Jurkat, Clone E6-1 (cell line): ENCODE results near the gene FBXL17.
A peak's percentile ranks its signal among the peaks of the same experiment; 100 is the strongest.
"Not testable (repeated sequence)": the region's sequence is repeated elsewhere in the genome, so short reads cannot be mapped to it uniquely, and the experiment has no call there.

Source experiments
- DNase-seq: peaks from one replicate; pipeline ENCODE4 v3.0.0-alpha.2; 2011; ENCODE audit warnings: low read depth, low spot score
- H3K4me3 ChIP-seq: 2 replicates; pipeline ENCODE4 v1.5.1; 2011; ENCODE audit warnings: mild to moderate bottlenecking, low read length, control low read depth, moderate library complexity

Gene FBXL17

GRCh38 chr5:108324886-108325285, 57.0 kb downstream of the FBXL17 start:
- no peak for DNase-seq
- H3K4me3 ChIP-seq: no peak overlapping the region

- DNase-seq: no peak
- no peak overlapping the region for H3K4me3 ChIP-seq
These were observed 60.6 kb downstream of the FBXL17 start for GRCh38 chr5:108321341-108321740.

- DNase-seq: no peak
- no peak overlapping the region for H3K4me3 ChIP-seq
These were observed 61.7 kb downstream of the FBXL17 start for GRCh38 chr5:108320231-108320630.

GRCh38 chr5:108315829-108316228, 66.1 kb downstream of the FBXL17 start:
- H3K4me3 ChIP-seq: no peak overlapping the region
- no peak for DNase-seq

- no peak overlapping the region for H3K4me3 ChIP-seq
- DNase-seq: no peak
These were observed 69.6 kb downstream of the FBXL17 start for GRCh38 chr5:108312258-108312657.

- no peak overlapping the region for H3K4me3 ChIP-seq
- no peak for DNase-seq
These were observed 70.2 kb downstream of the FBXL17 start for GRCh38 chr5:108311682-108312081.

GRCh38 chr5:108303611-108304010, 78.3 kb downstream of the FBXL17 start:
- DNase-seq: no peak
- H3K4me3 ChIP-seq: no peak overlapping the region

- DNase-seq: no peak
- H3K4me3 ChIP-seq: no peak overlapping the region
These were observed 78.8 kb downstream of the FBXL17 start for GRCh38 chr5:108303086-108303485.

GRCh38 chr5:108297042-108297601, 84.8 kb downstream of the FBXL17 start:
- DNase-seq: no peak
- H3K4me3 ChIP-seq: no peak overlapping the region

GRCh38 chr5:108295578-108296368, 86.1 kb downstream of the FBXL17 start:
- no peak overlapping the region for H3K4me3 ChIP-seq
- DNase-seq: no peak

GRCh38 chr5:108280960-108281569, 100.8 kb downstream of the FBXL17 start:
- DNase-seq: no peak
- H3K4me3 ChIP-seq: no peak overlapping the region

GRCh38 chr5:108280248-108280647, 101.7 kb downstream of the FBXL17 start:
- H3K4me3 ChIP-seq: no peak overlapping the region
- DNase-seq: no peak

- H3K4me3 ChIP-seq: no peak overlapping the region
- DNase-seq: peak; percentile 4
These were observed 103.3 kb downstream of the FBXL17 start for GRCh38 chr5:108278285-108279240.

GRCh38 chr5:108276187-108277050, 105.5 kb downstream of the FBXL17 start:
- H3K4me3 ChIP-seq: no peak overlapping the region
- no peak for DNase-seq

GRCh38 chr5:108274080-108274479, 107.8 kb downstream of the FBXL17 start:
- H3K4me3 ChIP-seq, DNase-seq: not testable (repeated sequence)

- H3K4me3 ChIP-seq: no peak overlapping the region
- DNase-seq: no peak
These were observed 110.8 kb downstream of the FBXL17 start for GRCh38 chr5:108271127-108271526.

GRCh38 chr5:108266242-108266641, 115.7 kb downstream of the FBXL17 start:
- DNase-seq: no peak

GRCh38 chr5:108264533-108264932, 117.4 kb downstream of the FBXL17 start:
- no peak overlapping the region for H3K4me3 ChIP-seq
- DNase-seq: no peak

More at GRCh38 chr5:108266242-108266641, 115.7 kb downstream of the FBXL17 start:
- no peak overlapping the region for H3K4me3 ChIP-seq
